GM18508 (cell line): ENCODE results near the gene MRPS2.

Experiments used
- ATAC-seq: cut with Tn5 transposase; IDR thresholded peaks from one replicate; pipeline ENCODE4 v1.9.1; 2021; ENCODE audit warnings: moderate number of reproducible peaks; ENCODE audit not compliant: insufficient read depth, unreplicated experiment

MRPS2 gene

GRCh38 chr9:135480071-135480939, 20.2 kb upstream of the MRPS2 start:
- no peak for ATAC-seq

- ATAC-seq: no peak
Observed at GRCh38 chr9:135480940-135481310, 19.6 kb upstream of the MRPS2 start.

- ATAC-seq: no peak
Observed at GRCh38 chr9:135482015-135482754, 18.3 kb upstream of the MRPS2 start.

- ATAC-seq: no peak
Observed at GRCh38 chr9:135484460-135485277, 15.8 kb upstream of the MRPS2 start.

- ATAC-seq: no peak
Observed at GRCh38 chr9:135485385-135485784, 15.1 kb upstream of the MRPS2 start.

GRCh38 chr9:135485832-135486231, 14.7 kb upstream of the MRPS2 start:
- ATAC-seq: no peak

- ATAC-seq: no peak
Observed at GRCh38 chr9:135486267-135487065, 14.0 kb upstream of the MRPS2 start.

GRCh38 chr9:135487281-135488012, 13.0 kb upstream of the MRPS2 start:
- ATAC-seq: no peak

- ATAC-seq: no peak
Observed at GRCh38 chr9:135488013-135488330, 12.5 kb upstream of the MRPS2 start.

GRCh38 chr9:135488527-135488926, 12.0 kb upstream of the MRPS2 start:
- no peak for ATAC-seq

- ATAC-seq: no peak
Observed at GRCh38 chr9:135489188-135489906, 11.1 kb upstream of the MRPS2 start.

GRCh38 chr9:135490166-135490870, 10.2 kb upstream of the MRPS2 start:
- no peak for ATAC-seq

GRCh38 chr9:135490980-135491464, 9.5 kb upstream of the MRPS2 start:
- no peak for ATAC-seq

GRCh38 chr9:135491764-135492163, 8.7 kb upstream of the MRPS2 start:
- no peak for ATAC-seq

GRCh38 chr9:135492886-135493669, 7.4 kb upstream of the MRPS2 start:
- no peak for ATAC-seq

- ATAC-seq: no peak
Observed at GRCh38 chr9:135494791-135495559, 5.5 kb upstream of the MRPS2 start.
